Brain microvascular endothelial cell (primary cell): ENCODE results near the gene EHBP1.

ENCODE experiments used
- DNase-seq: peaks from one replicate; pipeline ENCODE4 v3.0.0-alpha.2; 2020
- H3K27ac ChIP-seq: fragments of 250-450 bp; sonication (Bioruptor Pico); 2 replicates; pipeline ENCODE4 v1.5.1; 2020; ENCODE audit warnings: mild to moderate bottlenecking, moderate library complexity
- H3K27me3 ChIP-seq: fragments of 250-450 bp; sonication (Bioruptor Pico); replicated peaks from 2 replicates; pipeline ENCODE4 v1.5.1; 2020; ENCODE audit warnings: mild to moderate bottlenecking
- H3K36me3 ChIP-seq: fragments of 250-450 bp; sonication (Bioruptor Pico); replicated peaks from 2 replicates; pipeline ENCODE4 v1.5.1; 2020; ENCODE audit warnings: mild to moderate bottlenecking
- H3K4me3 ChIP-seq: 2 replicates; pipeline ENCODE4 v1.5.1; 2011; ENCODE audit warnings: low read depth, mild to moderate bottlenecking, control low read depth, low read length, moderate library complexity
- CTCF ChIP-seq: IDR thresholded peaks from 2 replicates; pipeline ENCODE4 v1.5.1; 2011; ENCODE audit warnings: low read depth, mild to moderate bottlenecking, moderate library complexity, low read length, control low read depth, inconsistent platforms; ENCODE audit errors: missing control alignments
- in situ Hi-C: cut with HindIII; loops from 2 replicates; pipeline ENCODE4 v1.10.0; 2017; ENCODE audit warnings: low sequenced_read_pairs, low pct_ligation_motif_present

Gene EHBP1

GRCh38 chr2:62717503-62718081, 12.1 kb downstream of the EHBP1 start:
- H3K27ac ChIP-seq: no peak overlapping the region
- no peak overlapping the region for H3K4me3 ChIP-seq
- DNase-seq: no peak
- H3K27me3 ChIP-seq: no peaks in the 10 kb centered on the region
- TF ChIP-seq CTCF: no peak
- H3K36me3 ChIP-seq: peaks cover 3% of the 10 kb centered on the region
- in situ Hi-C loops: no loop called here

- no peak overlapping the region for H3K27ac ChIP-seq
- TF ChIP-seq CTCF: no peak
- peaks cover 3% of the 10 kb centered on the region for H3K36me3 ChIP-seq
- no peak for DNase-seq
- no peak overlapping the region for H3K4me3 ChIP-seq
- in situ Hi-C loops: no loop called here
- H3K27me3 ChIP-seq: no peaks in the 10 kb centered on the region
Measured at GRCh38 chr2:62718225-62718822, 12.8 kb downstream of the EHBP1 start.

- no peak overlapping the region for H3K27ac ChIP-seq
- H3K36me3 ChIP-seq: peaks cover 3% of the 10 kb centered on the region
- H3K4me3 ChIP-seq: no peak overlapping the region
- no peak for DNase-seq
- in situ Hi-C loops: no loop called here
- H3K27me3 ChIP-seq: no peaks in the 10 kb centered on the region
- TF ChIP-seq CTCF: no peak
Measured at GRCh38 chr2:62719757-62720156, 14.2 kb downstream of the EHBP1 start.

- Histone ChIP-seq H3K4me3 (no peak overlapping the region), H3K36me3 (no peaks in the 10 kb centered on the region), H3K27ac (no peak overlapping the region), H3K27me3 (no peaks in the 10 kb centered on the region)
- TF ChIP-seq CTCF: no peak
- DNase-seq: no peak
- in situ Hi-C loops: no loop called here
Measured at GRCh38 chr2:62722679-62723078, 17.2 kb downstream of the EHBP1 start.

GRCh38 chr2:62723253-62723652, 17.7 kb downstream of the EHBP1 start:
- Histone ChIP-seq H3K4me3 (no peak overlapping the region), H3K27me3 (no peaks in the 10 kb centered on the region)
- in situ Hi-C loops: no loop called here

More at GRCh38 chr2:62723253-62723652, 17.7 kb downstream of the EHBP1 start:
- no peak for DNase-seq
- no peak overlapping the region for H3K27ac ChIP-seq
- no peaks in the 10 kb centered on the region for H3K36me3 ChIP-seq
- TF ChIP-seq CTCF: no peak
